GM12878 (cell line): ENCODE data around the gene MED13L. TPM values are rescaled to one million over a fixed set of nuclear protein-coding genes. Genes with fewer than 3 reads are reported as not detected.

Experiments used
- ATF7 ChIP-seq: fragments of 450-650 bp; IDR thresholded peaks from 2 replicates; pipeline ENCODE4 v1.6.1; 2016; ENCODE audit warnings: low read depth, mild to moderate bottlenecking
- BMI1 ChIP-seq: fragments of 450-650 bp; IDR thresholded peaks from 2 replicates; pipeline ENCODE4 v1.6.1; 2016; ENCODE audit warnings: mild to moderate bottlenecking, moderate library complexity, borderline replicate concordance
- CBX5 ChIP-seq: sonication (generic); IDR thresholded peaks from 2 replicates; pipeline ENCODE4 v1.6.1; 2016; ENCODE audit warnings: low read depth, moderate library complexity, mild to moderate bottlenecking, inconsistent platforms
- CREB1 ChIP-seq: IDR thresholded peaks from 2 replicates; pipeline ENCODE4 v1.6.1; 2012; ENCODE audit warnings: low read depth, mild to moderate bottlenecking, inconsistent platforms
- HDAC2 ChIP-seq: fragments of 200-600 bp; sonication (generic); IDR thresholded peaks from 2 replicates; pipeline ENCODE4 v1.6.1; 2017
- IRF4 ChIP-seq: IDR thresholded peaks from 2 replicates; pipeline ENCODE4 v1.6.1; 2011; ENCODE audit warnings: low read depth, low read length
- KDM1A ChIP-seq: fragments of 200-600 bp; sonication (generic); IDR thresholded peaks from 2 replicates; pipeline ENCODE4 v1.6.1; 2016; ENCODE audit warnings: borderline replicate concordance
- MEF2A ChIP-seq: IDR thresholded peaks from 2 replicates; pipeline ENCODE4 v1.6.1; 2011; ENCODE audit warnings: low read depth, mild to moderate bottlenecking, low read length, moderate library complexity; ENCODE audit not compliant: insufficient read depth
- MTA2 ChIP-seq: fragments of 450-650 bp; IDR thresholded peaks from 2 replicates; pipeline ENCODE4 v1.6.1; 2016; ENCODE audit warnings: low read depth, mild to moderate bottlenecking, moderate library complexity
- PAX5 ChIP-seq: IDR thresholded peaks from 2 replicates; pipeline ENCODE4 v1.6.1; 2011; ENCODE audit warnings: low read depth, low read length, borderline replicate concordance
- RB1 ChIP-seq: fragments of 450-650 bp; formaldehyde crosslinking; IDR thresholded peaks from 2 replicates; pipeline ENCODE4 v1.6.1; 2017; ENCODE audit warnings: mild to moderate bottlenecking, borderline replicate concordance
- SMAD1 ChIP-seq: fragments of 450-650 bp; IDR thresholded peaks from 2 replicates; pipeline ENCODE4 v1.6.1; 2018; ENCODE audit warnings: mild to moderate bottlenecking, low read depth; ENCODE audit not compliant: partially characterized antibody
- WRNIP1 ChIP-seq: IDR thresholded peaks from 2 replicates; pipeline ENCODE4 v1.6.1; 2011; ENCODE audit warnings: low read depth, low read length, improper control_type of control experiment, borderline replicate concordance
- ZBTB11 ChIP-seq: fragments of 450-650 bp; formaldehyde crosslinking; IDR thresholded peaks from 2 replicates; pipeline ENCODE4 v1.5.0; 2022; ENCODE audit warnings: mild to moderate bottlenecking, missing genetic modification characterization
- ZNF24 ChIP-seq: fragments of 450-650 bp; IDR thresholded peaks from 2 replicates; pipeline ENCODE4 v1.6.1; 2017; ENCODE audit warnings: antibody characterized with exemption, mild to moderate bottlenecking
- ZNF687 ChIP-seq: fragments of 450-650 bp; IDR thresholded peaks from 2 replicates; pipeline ENCODE4 v1.6.1; 2017; ENCODE audit warnings: mild to moderate bottlenecking, moderate library complexity
- polyA plus RNA-seq, 11 experiments: library from polyadenylated mRNA; depleted of rRNA in 4 of 11; unstranded in 6 of 11; stranded (reverse) in 5 of 11; fragments of >200 nt; fragmentation: Nextera tagmentation in 4 of 11; fragmentation: Illumina TruSeq in 1 of 11; extraction: Ambion mirVana in 4 of 11; extraction: Trizol in 1 of 11; gene quantifications; 1 replicate in 1 of 11; 2 replicates in 10 of 11; pipeline versions ENCODE4 v1.2.1 to v1.2.3, GENCODE V29; 2011 to 2016; ENCODE audit warnings: inconsistent platforms in 2 of 11, missing spikeins in 2 of 11, low read depth in 1 of 11
- total RNA-seq, 4 experiments: library from RNA; depleted of rRNA in 3 of 4; stranded (reverse); fragments of >200 nt in 3 of 4; fragmentation: Illumina TruSeq in 1 of 4; extraction: Trizol in 1 of 4; gene quantifications; 2 replicates each; pipeline versions ENCODE4 v1.2.1 to v1.2.3, GENCODE V29; 2013 to 2021
- TF ChIP-seq, protein P1 (sequence below): fragments of 150-350 bp; IDR thresholded peaks from 2 replicates; pipeline ENCODE4 v1.6.1; 2016; ENCODE audit warnings: low read depth, low read length
- TF ChIP-seq, protein P2 (sequence below): fragments of 450-650 bp; IDR thresholded peaks from 2 replicates; pipeline ENCODE4 v1.6.1; 2016; ENCODE audit warnings: mild to moderate bottlenecking

MED13L gene
- total and polyA plus RNA-seq, 10 of the 15 experiments (the other 5 are each of a cell fraction or from before 2014, with no cell fraction given): 3.7 to 30.1 (median 9.1) TPM

- no peak for TF ChIP-seq WRNIP1
- TF ChIP-seq ZNF24: no peak
- no peak for TF ChIP-seq MTA2
- TF ChIP-seq ATF7: no peak
- TF ChIP-seq BMI1: no peak
- TF ChIP-seq PAX5: peak; percentile 40; the same call in 1 of the 2 replicates
- TF ChIP-seq RB1: no peak
- TF ChIP-seq CBX5: 0 out of 2 replicates have a peak, but pooled peaks have one; percentile 21
- TF ChIP-seq, protein P1, sequence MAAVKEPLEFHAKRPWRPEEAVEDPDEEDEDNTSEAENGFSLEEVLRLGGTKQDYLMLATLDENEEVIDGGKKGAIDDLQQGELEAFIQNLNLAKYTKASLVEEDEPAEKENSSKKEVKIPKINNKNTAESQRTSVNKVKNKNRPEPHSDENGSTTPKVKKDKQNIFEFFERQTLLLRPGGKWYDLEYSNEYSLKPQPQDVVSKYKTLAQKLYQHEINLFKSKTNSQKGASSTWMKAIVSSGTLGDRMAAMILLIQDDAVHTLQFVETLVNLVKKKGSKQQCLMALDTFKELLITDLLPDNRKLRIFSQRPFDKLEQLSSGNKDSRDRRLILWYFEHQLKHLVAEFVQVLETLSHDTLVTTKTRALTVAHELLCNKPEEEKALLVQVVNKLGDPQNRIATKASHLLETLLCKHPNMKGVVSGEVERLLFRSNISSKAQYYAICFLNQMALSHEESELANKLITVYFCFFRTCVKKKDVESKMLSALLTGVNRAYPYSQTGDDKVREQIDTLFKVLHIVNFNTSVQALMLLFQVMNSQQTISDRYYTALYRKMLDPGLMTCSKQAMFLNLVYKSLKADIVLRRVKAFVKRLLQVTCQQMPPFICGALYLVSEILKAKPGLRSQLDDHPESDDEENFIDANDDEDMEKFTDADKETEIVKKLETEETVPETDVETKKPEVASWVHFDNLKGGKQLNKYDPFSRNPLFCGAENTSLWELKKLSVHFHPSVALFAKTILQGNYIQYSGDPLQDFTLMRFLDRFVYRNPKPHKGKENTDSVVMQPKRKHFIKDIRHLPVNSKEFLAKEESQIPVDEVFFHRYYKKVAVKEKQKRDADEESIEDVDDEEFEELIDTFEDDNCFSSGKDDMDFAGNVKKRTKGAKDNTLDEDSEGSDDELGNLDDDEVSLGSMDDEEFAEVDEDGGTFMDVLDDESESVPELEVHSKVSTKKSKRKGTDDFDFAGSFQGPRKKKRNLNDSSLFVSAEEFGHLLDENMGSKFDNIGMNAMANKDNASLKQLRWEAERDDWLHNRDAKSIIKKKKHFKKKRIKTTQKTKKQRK: no peak
- TF ChIP-seq IRF4: peak; percentile 84; the same call in 1 of the 2 replicates
- TF ChIP-seq, protein P2, sequence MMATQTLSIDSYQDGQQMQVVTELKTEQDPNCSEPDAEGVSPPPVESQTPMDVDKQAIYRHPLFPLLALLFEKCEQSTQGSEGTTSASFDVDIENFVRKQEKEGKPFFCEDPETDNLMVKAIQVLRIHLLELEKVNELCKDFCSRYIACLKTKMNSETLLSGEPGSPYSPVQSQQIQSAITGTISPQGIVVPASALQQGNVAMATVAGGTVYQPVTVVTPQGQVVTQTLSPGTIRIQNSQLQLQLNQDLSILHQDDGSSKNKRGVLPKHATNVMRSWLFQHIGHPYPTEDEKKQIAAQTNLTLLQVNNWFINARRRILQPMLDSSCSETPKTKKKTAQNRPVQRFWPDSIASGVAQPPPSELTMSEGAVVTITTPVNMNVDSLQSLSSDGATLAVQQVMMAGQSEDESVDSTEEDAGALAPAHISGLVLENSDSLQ: peak; percentile 71
- TF ChIP-seq ZBTB11: no peak
- no peak for TF ChIP-seq CREB1
- no peak for TF ChIP-seq SMAD1
- TF ChIP-seq HDAC2: no peak
- 0 out of 2 replicates have a peak, but pooled peaks have one; percentile 47 for TF ChIP-seq MEF2A
- no peak for TF ChIP-seq KDM1A
- TF ChIP-seq ZNF687: no peak
These were observed 153.8 kb downstream of the MED13L start (continued) for GRCh38 chr12:116123451-116124258.
